ENCODE measurements around the gene TSTD1.

GRCh38 chr1:161051219-161051618 is 12.5 kb upstream of the TSTD1 start:
- no peak for TF ChIP-seq CTCF (IDR thresholded peaks at IDR 0.05)
- no peak for TF ChIP-seq POLR2A (IDR thresholded peaks at IDR 0.05)
